SK-N-SH treated with all-trans-retinoic acid at 6 μM for 48 hours (cell line): ENCODE measurements around the gene POU2F1.

Source experiments
- ARNTL ChIP-seq: fragments of 450-650 bp; formaldehyde crosslinking; IDR thresholded peaks from 2 replicates; pipeline ENCODE4 v1.5.0; 2020; ENCODE audit warnings: low read depth, mild to moderate bottlenecking, moderate library complexity, borderline replicate concordance
- CREB5 ChIP-seq: fragments of 250-450 bp; sonication (Bioruptor Pico); IDR thresholded peaks from 2 replicates; pipeline ENCODE4 v1.5.1; 2020; ENCODE audit warnings: low read depth, mild to moderate bottlenecking, moderate library complexity
- CSDC2 ChIP-seq: fragments of 250-450 bp; sonication (Bioruptor Pico); IDR thresholded peaks from 2 replicates; pipeline ENCODE4 v1.5.0; 2020; ENCODE audit warnings: mild to moderate bottlenecking, moderate library complexity
- ESRRG ChIP-seq: fragments of 250-450 bp; sonication (Bioruptor Pico); IDR thresholded peaks from 2 replicates; pipeline ENCODE4 v1.6.1; 2021; ENCODE audit warnings: mild to moderate bottlenecking
- GLIS3 ChIP-seq: fragments of 250-450 bp; sonication (Bioruptor Pico); IDR thresholded peaks from 2 replicates; pipeline ENCODE4 v1.5.0; 2020; ENCODE audit warnings: mild to moderate bottlenecking, moderate library complexity
- PATZ1 ChIP-seq: fragments of 250-450 bp; sonication (Bioruptor Pico); IDR thresholded peaks from 2 replicates; pipeline ENCODE4 v1.8.0; 2020; ENCODE audit warnings: mild to moderate bottlenecking, moderate library complexity, borderline replicate concordance
- POU6F1 ChIP-seq: fragments of 250-450 bp; sonication (Bioruptor Pico); IDR thresholded peaks from 2 replicates; pipeline ENCODE4 v1.8.0; 2021; ENCODE audit warnings: low read depth, mild to moderate bottlenecking, moderate library complexity, borderline replicate concordance
- TCF4 ChIP-seq: fragments of 250-450 bp; sonication (Bioruptor Pico); IDR thresholded peaks from 2 replicates; pipeline ENCODE4 v1.8.0; 2021; ENCODE audit warnings: mild to moderate bottlenecking, moderate library complexity, borderline replicate concordance
- ZFP3 ChIP-seq: fragments of 250-450 bp; sonication (Bioruptor Pico); IDR thresholded peaks from 2 replicates; pipeline ENCODE4 v1.5.0; 2020; ENCODE audit warnings: mild to moderate bottlenecking, moderate library complexity
- ZFP30 ChIP-seq: fragments of 450-650 bp; formaldehyde crosslinking; IDR thresholded peaks from 2 replicates; pipeline ENCODE4 v1.5.0; 2022; ENCODE audit warnings: mild to moderate bottlenecking, moderate library complexity
- ZNF70 ChIP-seq: fragments of 450-650 bp; formaldehyde crosslinking; IDR thresholded peaks from 2 replicates; pipeline ENCODE4 v1.5.0; 2020; ENCODE audit warnings: mild to moderate bottlenecking, moderate library complexity
- TF ChIP-seq, protein P1 (sequence below): fragments of 250-450 bp; sonication (Bioruptor Pico); IDR thresholded peaks from 2 replicates; pipeline ENCODE4 v1.5.0; 2020; ENCODE audit warnings: mild to moderate bottlenecking, moderate library complexity
- TF ChIP-seq, protein P2 (sequence below): fragments of 250-450 bp; sonication (Bioruptor Pico); IDR thresholded peaks from 2 replicates; pipeline ENCODE4 v1.5.1; 2021; ENCODE audit warnings: mild to moderate bottlenecking, moderate library complexity

- TF ChIP-seq ZNF70 (CRISPR knock-in tag), result no peak
- TF ChIP-seq, protein P1, sequence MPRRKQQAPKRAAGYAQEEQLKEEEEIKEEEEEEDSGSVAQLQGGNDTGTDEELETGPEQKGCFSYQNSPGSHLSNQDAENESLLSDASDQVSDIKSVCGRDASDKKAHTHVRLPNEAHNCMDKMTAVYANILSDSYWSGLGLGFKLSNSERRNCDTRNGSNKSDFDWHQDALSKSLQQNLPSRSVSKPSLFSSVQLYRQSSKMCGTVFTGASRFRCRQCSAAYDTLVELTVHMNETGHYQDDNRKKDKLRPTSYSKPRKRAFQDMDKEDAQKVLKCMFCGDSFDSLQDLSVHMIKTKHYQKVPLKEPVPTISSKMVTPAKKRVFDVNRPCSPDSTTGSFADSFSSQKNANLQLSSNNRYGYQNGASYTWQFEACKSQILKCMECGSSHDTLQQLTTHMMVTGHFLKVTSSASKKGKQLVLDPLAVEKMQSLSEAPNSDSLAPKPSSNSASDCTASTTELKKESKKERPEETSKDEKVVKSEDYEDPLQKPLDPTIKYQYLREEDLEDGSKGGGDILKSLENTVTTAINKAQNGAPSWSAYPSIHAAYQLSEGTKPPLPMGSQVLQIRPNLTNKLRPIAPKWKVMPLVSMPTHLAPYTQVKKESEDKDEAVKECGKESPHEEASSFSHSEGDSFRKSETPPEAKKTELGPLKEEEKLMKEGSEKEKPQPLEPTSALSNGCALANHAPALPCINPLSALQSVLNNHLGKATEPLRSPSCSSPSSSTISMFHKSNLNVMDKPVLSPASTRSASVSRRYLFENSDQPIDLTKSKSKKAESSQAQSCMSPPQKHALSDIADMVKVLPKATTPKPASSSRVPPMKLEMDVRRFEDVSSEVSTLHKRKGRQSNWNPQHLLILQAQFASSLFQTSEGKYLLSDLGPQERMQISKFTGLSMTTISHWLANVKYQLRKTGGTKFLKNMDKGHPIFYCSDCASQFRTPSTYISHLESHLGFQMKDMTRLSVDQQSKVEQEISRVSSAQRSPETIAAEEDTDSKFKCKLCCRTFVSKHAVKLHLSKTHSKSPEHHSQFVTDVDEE (CRISPR knock-in tag), result no peak
- TF ChIP-seq, protein P2, sequence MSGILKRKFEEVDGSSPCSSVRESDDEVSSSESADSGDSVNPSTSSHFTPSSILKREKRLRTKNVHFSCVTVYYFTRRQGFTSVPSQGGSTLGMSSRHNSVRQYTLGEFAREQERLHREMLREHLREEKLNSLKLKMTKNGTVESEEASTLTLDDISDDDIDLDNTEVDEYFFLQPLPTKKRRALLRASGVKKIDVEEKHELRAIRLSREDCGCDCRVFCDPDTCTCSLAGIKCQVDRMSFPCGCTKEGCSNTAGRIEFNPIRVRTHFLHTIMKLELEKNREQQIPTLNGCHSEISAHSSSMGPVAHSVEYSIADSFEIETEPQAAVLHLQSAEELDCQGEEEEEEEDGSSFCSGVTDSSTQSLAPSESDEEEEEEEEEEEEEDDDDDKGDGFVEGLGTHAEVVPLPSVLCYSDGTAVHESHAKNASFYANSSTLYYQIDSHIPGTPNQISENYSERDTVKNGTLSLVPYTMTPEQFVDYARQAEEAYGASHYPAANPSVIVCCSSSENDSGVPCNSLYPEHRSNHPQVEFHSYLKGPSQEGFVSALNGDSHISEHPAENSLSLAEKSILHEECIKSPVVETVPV (CRISPR knock-in tag), result no peak
- no peak for TF ChIP-seq GLIS3 (CRISPR knock-in tag)
- no peak for TF ChIP-seq POU6F1 (CRISPR knock-in tag)
- TF ChIP-seq CREB5 (CRISPR knock-in tag), result no peak
- no peak for TF ChIP-seq CSDC2
- TF ChIP-seq ESRRG (CRISPR knock-in tag), result no peak
- no peak for TF ChIP-seq ARNTL (CRISPR knock-in tag)
- TF ChIP-seq ZFP30, result no peak
- no peak for TF ChIP-seq ZFP3 (CRISPR knock-in tag)
- TF ChIP-seq TCF4, result no peak
- TF ChIP-seq PATZ1 (CRISPR knock-in tag), result no peak
Observed at GRCh38 chr1:167209044-167209443, 11.6 kb upstream of the POU2F1 start.
